D721Med (cell line): ENCODE data around the gene SLC12A8.

Experiments
- DNase-seq: peaks from one replicate; pipeline ENCODE4 v3.0.0; 2011; ENCODE audit warnings: low spot score; ENCODE audit not compliant: insufficient read length
- FAIRE-seq: peaks from 2 replicates; lab custom pipeline; 2011; peaks lifted over from hg19 to GRCh38; lab: Jason Lieb, UNC
- TF ChIP-seq, protein P1 (sequence below): IDR thresholded peaks from 2 replicates; pipeline ENCODE4 v1.5.1; 2012; ENCODE audit warnings: mild to moderate bottlenecking, control low read depth; ENCODE audit not compliant: insufficient read depth; ENCODE audit errors: missing control alignments

Gene SLC12A8

DNA sequence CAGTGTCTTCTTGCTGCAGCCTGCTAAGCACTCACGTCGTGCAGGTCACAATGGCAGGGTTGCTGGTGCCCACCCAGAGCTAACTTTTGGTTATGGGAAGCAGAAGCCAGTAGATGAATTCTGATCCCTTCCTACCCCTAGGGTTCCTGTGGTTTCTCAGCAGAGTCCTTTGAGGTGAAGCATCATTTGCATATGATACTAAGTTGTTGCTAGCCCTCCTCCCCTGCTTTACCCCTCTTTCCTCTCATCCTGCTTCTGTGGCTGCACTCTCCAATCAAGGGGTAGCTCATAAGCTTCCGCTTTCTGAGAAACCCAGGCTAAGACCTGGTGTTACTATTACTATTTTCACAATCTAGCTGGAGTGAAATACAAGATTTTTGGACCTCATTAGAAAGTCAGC, 134.7 kb downstream of the SLC12A8 start:
- DNase-seq = no peak
- FAIRE-seq = no peak
- TF ChIP-seq, protein P1, sequence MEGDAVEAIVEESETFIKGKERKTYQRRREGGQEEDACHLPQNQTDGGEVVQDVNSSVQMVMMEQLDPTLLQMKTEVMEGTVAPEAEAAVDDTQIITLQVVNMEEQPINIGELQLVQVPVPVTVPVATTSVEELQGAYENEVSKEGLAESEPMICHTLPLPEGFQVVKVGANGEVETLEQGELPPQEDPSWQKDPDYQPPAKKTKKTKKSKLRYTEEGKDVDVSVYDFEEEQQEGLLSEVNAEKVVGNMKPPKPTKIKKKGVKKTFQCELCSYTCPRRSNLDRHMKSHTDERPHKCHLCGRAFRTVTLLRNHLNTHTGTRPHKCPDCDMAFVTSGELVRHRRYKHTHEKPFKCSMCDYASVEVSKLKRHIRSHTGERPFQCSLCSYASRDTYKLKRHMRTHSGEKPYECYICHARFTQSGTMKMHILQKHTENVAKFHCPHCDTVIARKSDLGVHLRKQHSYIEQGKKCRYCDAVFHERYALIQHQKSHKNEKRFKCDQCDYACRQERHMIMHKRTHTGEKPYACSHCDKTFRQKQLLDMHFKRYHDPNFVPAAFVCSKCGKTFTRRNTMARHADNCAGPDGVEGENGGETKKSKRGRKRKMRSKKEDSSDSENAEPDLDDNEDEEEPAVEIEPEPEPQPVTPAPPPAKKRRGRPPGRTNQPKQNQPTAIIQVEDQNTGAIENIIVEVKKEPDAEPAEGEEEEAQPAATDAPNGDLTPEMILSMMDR = no peak

DNA sequence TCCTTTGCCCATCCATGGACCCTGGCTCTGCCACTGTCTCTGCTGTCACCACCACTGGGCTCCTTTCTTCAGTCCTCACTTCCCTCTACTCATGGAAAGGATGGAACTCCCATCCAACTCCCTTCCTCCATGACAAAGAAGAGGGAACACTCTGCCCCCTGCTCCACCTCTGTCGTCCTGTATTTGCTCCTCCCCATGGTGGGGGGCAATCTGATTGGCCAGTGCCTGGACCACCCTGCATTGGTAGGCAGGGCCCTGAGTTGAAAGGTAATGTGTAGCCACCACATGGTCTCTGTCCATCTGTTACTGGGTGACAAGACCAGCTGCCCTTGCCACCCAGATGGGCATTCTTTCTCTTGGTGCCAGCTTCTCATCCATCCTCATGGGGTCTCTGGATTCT, 136.1 kb downstream of the SLC12A8 start:
- TF ChIP-seq, protein P1 = no peak
- no peak for FAIRE-seq
- no peak for DNase-seq

DNA sequence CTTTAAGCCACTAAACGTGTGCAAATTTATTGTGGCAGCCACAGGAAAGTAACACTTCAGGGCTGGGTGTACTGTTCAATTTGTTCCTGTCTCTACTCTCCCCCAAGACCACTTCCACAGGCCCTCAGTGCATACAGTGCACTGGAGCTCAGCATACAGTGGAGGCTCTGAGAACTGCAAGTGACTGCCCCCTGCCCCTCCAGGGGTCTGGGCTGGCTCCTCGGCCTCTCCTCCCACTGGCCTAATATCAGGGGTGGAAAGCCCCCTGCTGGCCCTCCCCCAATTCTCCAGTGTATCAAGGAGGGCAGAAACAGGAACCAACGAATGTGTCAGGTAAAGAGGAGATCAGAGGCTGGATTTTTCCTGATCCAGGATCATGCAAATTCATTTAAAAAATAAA, 136.8 kb downstream of the SLC12A8 start:
- no peak for FAIRE-seq
- TF ChIP-seq, protein P1 = no peak
- DNase-seq = no peak

DNA sequence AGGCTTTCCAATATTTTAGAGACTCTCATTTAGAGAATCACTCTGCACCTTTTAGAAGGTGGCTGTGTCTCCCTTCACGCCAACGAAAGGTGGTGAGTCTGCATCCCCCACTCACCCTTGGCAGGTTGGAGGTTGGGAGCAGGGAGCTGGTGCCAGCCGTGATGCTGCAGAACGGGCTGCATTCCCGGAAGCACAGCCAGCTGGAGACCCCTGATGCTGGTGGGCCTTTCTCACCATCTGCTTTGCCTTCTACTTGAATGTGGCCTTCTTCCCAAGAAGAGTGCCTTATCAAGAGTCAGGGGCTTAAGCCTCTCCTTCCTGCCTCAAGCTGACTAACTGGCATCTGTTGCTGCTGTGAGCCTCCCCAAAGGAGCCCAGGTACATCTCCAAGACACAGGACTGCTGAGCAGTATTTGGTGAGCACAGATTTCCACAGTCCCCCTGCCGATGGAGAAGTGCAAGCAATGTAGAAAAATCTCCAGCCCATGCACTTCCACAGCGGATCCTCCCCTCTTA, 139.1 kb downstream of the SLC12A8 start:
- DNase-seq = no peak
- no peak for FAIRE-seq
- TF ChIP-seq, protein P1 = no peak

DNA sequence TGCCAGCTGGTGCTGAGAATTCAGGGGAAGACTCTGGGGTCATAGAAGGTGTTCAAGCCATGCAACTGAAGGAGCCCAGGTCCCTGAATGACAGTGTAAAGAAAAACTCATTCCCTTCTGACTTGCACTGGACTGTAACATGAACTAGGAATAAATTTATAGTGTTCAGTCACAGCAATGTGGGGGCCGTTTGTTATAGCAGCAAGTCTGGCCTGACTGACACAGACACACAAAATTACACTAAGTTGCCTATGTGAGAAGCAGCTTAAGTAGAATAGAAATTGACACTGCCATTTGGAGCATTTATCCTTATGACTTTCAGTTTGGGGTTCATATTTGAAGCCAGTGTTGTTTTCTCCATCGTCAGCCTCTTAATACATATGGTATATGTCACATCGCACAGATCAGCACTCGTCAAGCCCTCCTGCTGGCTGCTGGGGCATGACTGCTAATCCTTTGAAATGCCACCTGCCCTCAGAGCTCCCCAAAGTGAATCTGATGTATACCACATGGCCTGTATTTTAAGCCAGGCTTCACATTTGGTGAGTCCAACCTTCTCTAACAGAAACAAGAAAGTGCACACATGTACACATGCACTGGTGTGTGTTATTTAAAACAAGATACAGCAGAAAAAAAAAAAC, 139.7 kb downstream of the SLC12A8 start:
- TF ChIP-seq, protein P1 = no peak
- FAIRE-seq (no peak), DNase-seq (no peak)

DNA sequence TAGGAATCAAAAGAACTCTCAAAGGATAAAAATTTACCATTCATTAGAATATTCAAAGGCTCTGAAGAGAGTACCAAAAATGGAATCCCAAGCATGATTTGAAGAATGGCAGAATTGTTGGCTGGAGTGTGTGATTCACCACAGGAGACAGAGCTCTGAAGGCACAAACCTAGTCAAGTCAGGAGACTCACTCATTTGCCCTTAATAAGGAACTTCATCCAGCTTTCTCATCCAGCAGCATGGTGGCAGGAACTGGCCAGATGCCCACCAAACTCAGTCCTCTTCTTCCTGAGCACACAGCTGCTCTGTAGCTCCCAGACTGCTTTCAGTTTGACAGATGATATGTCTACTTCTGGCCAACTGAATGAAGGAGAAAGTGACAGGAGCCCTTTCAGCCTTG, 140.2 kb downstream of the SLC12A8 start:
- TF ChIP-seq, protein P1 = no peak
- FAIRE-seq = no peak
- no peak for DNase-seq
